GM06990 (cell line): Measurements from ENCODE around the gene GRID1.

ENCODE experiments used
- DNase-seq: peaks from one replicate; pipeline ENCODE4 v3.0.0-alpha.2; 2011; ENCODE audit not compliant: insufficient read length; ENCODE audit errors: extremely low read depth
- H3K27me3 ChIP-seq: replicated peaks from 2 replicates; pipeline ENCODE4 v1.6.0; 2011; ENCODE audit warnings: low read length; ENCODE audit not compliant: control insufficient read depth, insufficient read depth
- H3K36me3 ChIP-seq: 2 replicates; pipeline ENCODE4 v1.5.1; 2011; ENCODE audit warnings: low read length; ENCODE audit not compliant: control insufficient read depth, insufficient read depth
- H3K4me3 ChIP-seq: replicated peaks from 2 replicates; pipeline ENCODE4 v1.5.1; 2011; ENCODE audit warnings: low read depth, mild to moderate bottlenecking, control low read depth, low read length
- CTCF ChIP-seq: IDR thresholded peaks from 2 replicates; pipeline ENCODE4 v1.5.1; 2011; ENCODE audit warnings: low read length, control low read depth, mild to moderate bottlenecking, inconsistent platforms; ENCODE audit not compliant: insufficient read depth, poor library complexity, severe bottlenecking

Gene GRID1

GRCh38 chr10:85778074-85778473, 588.5 kb downstream of the GRID1 start:
- no peak for TF ChIP-seq CTCF

GRCh38 chr10:85767891-85768290, 598.7 kb downstream of the GRID1 start:
- TF ChIP-seq CTCF, result no peak
- Histone ChIP-seq H3K36me3 (no peaks in the 10 kb centered on the region), H3K4me3 (no peak overlapping the region), H3K27me3 (no peaks in the 10 kb centered on the region)
- no peak for DNase-seq

More at GRCh38 chr10:85778074-85778473, 588.5 kb downstream of the GRID1 start:
- H3K36me3 ChIP-seq, result no peaks in the 10 kb centered on the region
- no peak for DNase-seq
- no peaks in the 10 kb centered on the region for H3K27me3 ChIP-seq
- no peak overlapping the region for H3K4me3 ChIP-seq

GRCh38 chr10:85764108-85764507, 602.5 kb downstream of the GRID1 start:
- no peak for DNase-seq
- H3K27me3 ChIP-seq, result no peaks in the 10 kb centered on the region
- no peaks in the 10 kb centered on the region for H3K36me3 ChIP-seq
- no peak for TF ChIP-seq CTCF
- H3K4me3 ChIP-seq, result no peak overlapping the region

GRCh38 chr10:85761906-85762445, 604.6 kb downstream of the GRID1 start:
- TF ChIP-seq CTCF, result no peak
- DNase-seq, result no peak
- Histone ChIP-seq H3K36me3 (no peaks in the 10 kb centered on the region), H3K27me3 (no peaks in the 10 kb centered on the region), H3K4me3 (no peak overlapping the region)

- no peak for DNase-seq
- Histone ChIP-seq H3K4me3 (peak overlapping the region; percentile 38), H3K36me3 (no peaks in the 10 kb centered on the region), H3K27me3 (no peaks in the 10 kb centered on the region)
- no peak for TF ChIP-seq CTCF
Observed at GRCh38 chr10:85741626-85742300, 624.8 kb downstream of the GRID1 start.

GRCh38 chr10:85735997-85736396, 630.6 kb downstream of the GRID1 start:
- H3K4me3 ChIP-seq, result no peak overlapping the region
- no peak for TF ChIP-seq CTCF
- no peaks in the 10 kb centered on the region; the same call in 1 of the 2 replicates for H3K27me3 ChIP-seq
- H3K36me3 ChIP-seq, result no peaks in the 10 kb centered on the region
- no peak for DNase-seq
